UCSD-AML1 (cell line): ENCODE measurements around the gene ESYT2.

Source experiments
- DNase-seq: peaks from one replicate; lab custom pipeline; 2025; ENCODE audit not compliant: unreplicated experiment; lab: John Stamatoyannopoulos, UW

ESYT2 gene

GRCh38 chr7:158805937-158806336 lies 23.4 kb downstream of the ESYT2 start:
- no peak for DNase-seq

- DNase-seq, result no peak
Measured at GRCh38 chr7:158805414-158805813, 23.9 kb downstream of the ESYT2 start.

- DNase-seq, result no peak
Measured at GRCh38 chr7:158804335-158804734, 25.0 kb downstream of the ESYT2 start.

GRCh38 chr7:158803367-158803969 lies 25.8 kb downstream of the ESYT2 start:
- no peak for DNase-seq

- no peak for DNase-seq
Measured at GRCh38 chr7:158802535-158803366, 26.6 kb downstream of the ESYT2 start.

GRCh38 chr7:158798741-158799140 lies 30.6 kb downstream of the ESYT2 start:
- no peak for DNase-seq

- no peak for DNase-seq
Measured at GRCh38 chr7:158796667-158797066, 32.6 kb downstream of the ESYT2 start.

GRCh38 chr7:158795272-158795671 lies 34.0 kb downstream of the ESYT2 start:
- DNase-seq, result no peak

- no peak for DNase-seq
Measured at GRCh38 chr7:158791107-158791506, 38.2 kb downstream of the ESYT2 start.

GRCh38 chr7:158789842-158790241 lies 39.5 kb downstream of the ESYT2 start:
- no peak for DNase-seq

- no peak for DNase-seq
Measured at GRCh38 chr7:158786898-158787297, 42.4 kb downstream of the ESYT2 start.

- DNase-seq, result no peak
Measured at GRCh38 chr7:158784270-158784669, 45.0 kb downstream of the ESYT2 start.

- DNase-seq, result no peak
Measured at GRCh38 chr7:158783595-158783994, 45.7 kb downstream of the ESYT2 start.

- DNase-seq, result no peak
Measured at GRCh38 chr7:158782761-158783401, 46.4 kb downstream of the ESYT2 start.

GRCh38 chr7:158781974-158782664 lies 47.2 kb downstream of the ESYT2 start:
- DNase-seq, result no peak

- DNase-seq, result no peak
Measured at GRCh38 chr7:158781217-158781973, 47.9 kb downstream of the ESYT2 start.

GRCh38 chr7:158779061-158780000 lies 50.0 kb downstream of the ESYT2 start:
- DNase-seq, result no peak

GRCh38 chr7:158778471-158778870 lies 50.8 kb downstream of the ESYT2 start:
- DNase-seq, result no peak

GRCh38 chr7:158777793-158778192 lies 51.5 kb downstream of the ESYT2 start:
- DNase-seq, result no peak

- DNase-seq, result no peak
Measured at GRCh38 chr7:158776474-158776873, 52.8 kb downstream of the ESYT2 start.
